ENCODE measurements around the gene DNMT3A.

DNMT3A gene

GRCh38 chr2:25197336-25198208 is 144.2 kb downstream of the DNMT3A start:
- DNase-seq, result no peak

GRCh38 chr2:25194576-25195122 is 147.1 kb downstream of the DNMT3A start:
- DNase-seq, result no peak

- peak; percentile 47 for DNase-seq
Measured at GRCh38 chr2:25190536-25190935, 151.2 kb downstream of the DNMT3A start.

- no peak for DNase-seq
Measured at GRCh38 chr2:25188405-25188804, 153.3 kb downstream of the DNMT3A start.

- no peak for DNase-seq
Measured at GRCh38 chr2:25187729-25188350, 153.9 kb downstream of the DNMT3A start.

- DNase-seq, result no peak
Measured at GRCh38 chr2:25184254-25184653, 157.5 kb downstream of the DNMT3A start.

GRCh38 chr2:25178976-25179375 is 162.7 kb downstream of the DNMT3A start:
- no peak for DNase-seq
